Measurements from ENCODE around the gene PTGER4. TPM values are rescaled to one million over a fixed set of nuclear protein-coding genes. Genes with fewer than 3 reads are reported as not detected.

The PTGER4 gene
- total RNA-seq, 2 donors from 2014 or later = 0.15 to 0.71 TPM

- H3K4me1 Mint-ChIP-seq = peaks cover 4% of the 10 kb centered on the region
- no peaks in the 10 kb centered on the region for H3K9me3 Mint-ChIP-seq
- no peak for DNase-seq
- H3K27me3 Mint-ChIP-seq (ENCODE audit: insufficient read depth) = no peaks in the 10 kb centered on the region
- Histone ChIP-seq H3K4me3 (ENCODE audit: low read length) (no peak overlapping the region), H3K36me3 (ENCODE audit: control insufficient read depth, insufficient read depth, low read length) (no peaks in the 10 kb centered on the region), H3K9ac (ENCODE audit: extremely low read depth, low read length, poor library complexity, severe bottlenecking) (no peak overlapping the region), H3K4me1 (ENCODE audit: control insufficient read depth, insufficient read depth, low read length) (no peaks in the 10 kb centered on the region), H3K9me3 (ENCODE audit: control insufficient read depth, low read length) (no peaks in the 10 kb centered on the region), H3K27ac (ENCODE audit: low read depth, low read length) (no peak overlapping the region), H3K27me3 (ENCODE audit: control insufficient read depth, insufficient read depth, low read length, poor library complexity, severe bottlenecking) (no peaks in the 10 kb centered on the region)
- no peak overlapping the region for H3K4me3 Mint-ChIP-seq
- H3K36me3 Mint-ChIP-seq (ENCODE audit: low read depth) = no peaks in the 10 kb centered on the region
- no peak overlapping the region for H3K27ac Mint-ChIP-seq
- 76 to 100% methylated on average over 1 to 6 of the region's 6 CpGs for WGBS, 2 experiments (ENCODE audit: insufficient coverage in 1 of 2, insufficient read length in 1 of 2)
- TF ChIP-seq CTCF (conservative IDR thresholded peaks at IDR 0.05) = no peak
Observed at GRCh38 chr5:40669606-40670390, 9.9 kb upstream of the PTGER4 start.

GRCh38 chr5:40672425-40672824 lies 7.3 kb upstream of the PTGER4 start:
- Histone ChIP-seq H3K4me3 (ENCODE audit: low read length) (no peak overlapping the region), H3K27me3 (ENCODE audit: control insufficient read depth, insufficient read depth, low read length, poor library complexity, severe bottlenecking) (no peaks in the 10 kb centered on the region), H3K27ac (ENCODE audit: low read depth, low read length) (no peak overlapping the region), H3K4me1 (ENCODE audit: control insufficient read depth, insufficient read depth, low read length) (no peaks in the 10 kb centered on the region), H3K36me3 (ENCODE audit: control insufficient read depth, insufficient read depth, low read length) (no peaks in the 10 kb centered on the region), H3K9ac (ENCODE audit: extremely low read depth, low read length, poor library complexity, severe bottlenecking) (no peak overlapping the region), H3K9me3 (ENCODE audit: control insufficient read depth, low read length) (no peaks in the 10 kb centered on the region)
- Mint-ChIP-seq H3K36me3 (ENCODE audit: low read depth) (no peaks in the 10 kb centered on the region), H3K9me3 (no peaks in the 10 kb centered on the region), H3K27ac (no peak overlapping the region), H3K4me1 (peaks cover 10% of the 10 kb centered on the region), H3K27me3 (ENCODE audit: insufficient read depth) (peaks cover 8% of the 10 kb centered on the region), H3K4me3 (no peak overlapping the region)
- DNase-seq = no peak
- no peak for TF ChIP-seq CTCF (conservative IDR thresholded peaks at IDR 0.05)
- WGBS, 2 experiments (ENCODE audit: insufficient coverage in 1 of 2, insufficient read length in 1 of 2) = 61 to 75% methylated on average over 3 to 4 of the region's 4 CpGs

- WGBS, 2 experiments (ENCODE audit: insufficient coverage in 1 of 2, insufficient read length in 1 of 2) = 40 to 83% methylated on average over 1 to 6 of the region's 6 CpGs
- TF ChIP-seq CTCF (conservative IDR thresholded peaks at IDR 0.05) = no peak
- H3K36me3 Mint-ChIP-seq (ENCODE audit: low read depth) = no peaks in the 10 kb centered on the region
- no peaks in the 10 kb centered on the region for H3K4me1 ChIP-seq (ENCODE audit: control insufficient read depth, insufficient read depth, low read length)
- H3K4me1 Mint-ChIP-seq = peaks cover 8% of the 10 kb centered on the region
- H3K27me3 Mint-ChIP-seq (ENCODE audit: insufficient read depth) = peaks cover 19% of the 10 kb centered on the region
- H3K9me3 Mint-ChIP-seq = no peaks in the 10 kb centered on the region
- no peaks in the 10 kb centered on the region for H3K36me3 ChIP-seq (ENCODE audit: control insufficient read depth, insufficient read depth, low read length)
- no peak overlapping the region for H3K27ac Mint-ChIP-seq
- H3K9ac ChIP-seq (ENCODE audit: extremely low read depth, low read length, poor library complexity, severe bottlenecking) = no peak overlapping the region
- DNase-seq = no peak
- no peaks in the 10 kb centered on the region for H3K9me3 ChIP-seq (ENCODE audit: control insufficient read depth, low read length)
- H3K4me3 ChIP-seq (ENCODE audit: low read length) = no peak overlapping the region
- H3K27ac ChIP-seq (ENCODE audit: low read depth, low read length) = no peak overlapping the region
- H3K4me3 Mint-ChIP-seq = no peak overlapping the region
- H3K27me3 ChIP-seq (ENCODE audit: control insufficient read depth, insufficient read depth, low read length, poor library complexity, severe bottlenecking) = peaks cover 10% of the 10 kb centered on the region
Observed at GRCh38 chr5:40674661-40675235, 5.0 kb upstream of the PTGER4 start.
